ENCODE results near the gene LILRA2. TPM values are rescaled to one million over a fixed set of nuclear protein-coding genes. Genes with fewer than 3 reads are reported as not detected.

Gene LILRA2
- total and polyA plus RNA-seq, 2 of the 8 experiments (the other 6 are each of a cell fraction or from before 2014, with no cell fraction given), result not detected

DNA sequence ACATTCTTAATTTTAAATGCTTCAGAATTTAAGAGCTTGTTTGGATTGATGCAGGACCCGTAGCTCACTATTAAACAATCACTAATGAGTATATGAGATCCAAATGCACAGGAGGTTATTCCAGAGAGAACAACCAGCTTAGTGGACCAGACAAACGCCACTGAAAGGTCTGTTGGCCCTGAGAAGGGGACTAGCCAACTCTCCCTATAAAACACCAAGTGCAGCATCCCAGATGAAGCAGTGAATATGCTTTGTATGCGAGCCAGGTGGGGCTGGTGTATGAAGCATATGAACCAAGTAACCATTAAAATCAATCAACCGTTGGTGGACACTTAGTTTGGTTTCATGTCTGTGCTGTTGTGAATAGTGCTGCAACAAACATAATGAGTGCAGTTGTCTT lies 46.9 kb downstream of the LILRA2 start (continued):
- TF ChIP-seq, protein P1, sequence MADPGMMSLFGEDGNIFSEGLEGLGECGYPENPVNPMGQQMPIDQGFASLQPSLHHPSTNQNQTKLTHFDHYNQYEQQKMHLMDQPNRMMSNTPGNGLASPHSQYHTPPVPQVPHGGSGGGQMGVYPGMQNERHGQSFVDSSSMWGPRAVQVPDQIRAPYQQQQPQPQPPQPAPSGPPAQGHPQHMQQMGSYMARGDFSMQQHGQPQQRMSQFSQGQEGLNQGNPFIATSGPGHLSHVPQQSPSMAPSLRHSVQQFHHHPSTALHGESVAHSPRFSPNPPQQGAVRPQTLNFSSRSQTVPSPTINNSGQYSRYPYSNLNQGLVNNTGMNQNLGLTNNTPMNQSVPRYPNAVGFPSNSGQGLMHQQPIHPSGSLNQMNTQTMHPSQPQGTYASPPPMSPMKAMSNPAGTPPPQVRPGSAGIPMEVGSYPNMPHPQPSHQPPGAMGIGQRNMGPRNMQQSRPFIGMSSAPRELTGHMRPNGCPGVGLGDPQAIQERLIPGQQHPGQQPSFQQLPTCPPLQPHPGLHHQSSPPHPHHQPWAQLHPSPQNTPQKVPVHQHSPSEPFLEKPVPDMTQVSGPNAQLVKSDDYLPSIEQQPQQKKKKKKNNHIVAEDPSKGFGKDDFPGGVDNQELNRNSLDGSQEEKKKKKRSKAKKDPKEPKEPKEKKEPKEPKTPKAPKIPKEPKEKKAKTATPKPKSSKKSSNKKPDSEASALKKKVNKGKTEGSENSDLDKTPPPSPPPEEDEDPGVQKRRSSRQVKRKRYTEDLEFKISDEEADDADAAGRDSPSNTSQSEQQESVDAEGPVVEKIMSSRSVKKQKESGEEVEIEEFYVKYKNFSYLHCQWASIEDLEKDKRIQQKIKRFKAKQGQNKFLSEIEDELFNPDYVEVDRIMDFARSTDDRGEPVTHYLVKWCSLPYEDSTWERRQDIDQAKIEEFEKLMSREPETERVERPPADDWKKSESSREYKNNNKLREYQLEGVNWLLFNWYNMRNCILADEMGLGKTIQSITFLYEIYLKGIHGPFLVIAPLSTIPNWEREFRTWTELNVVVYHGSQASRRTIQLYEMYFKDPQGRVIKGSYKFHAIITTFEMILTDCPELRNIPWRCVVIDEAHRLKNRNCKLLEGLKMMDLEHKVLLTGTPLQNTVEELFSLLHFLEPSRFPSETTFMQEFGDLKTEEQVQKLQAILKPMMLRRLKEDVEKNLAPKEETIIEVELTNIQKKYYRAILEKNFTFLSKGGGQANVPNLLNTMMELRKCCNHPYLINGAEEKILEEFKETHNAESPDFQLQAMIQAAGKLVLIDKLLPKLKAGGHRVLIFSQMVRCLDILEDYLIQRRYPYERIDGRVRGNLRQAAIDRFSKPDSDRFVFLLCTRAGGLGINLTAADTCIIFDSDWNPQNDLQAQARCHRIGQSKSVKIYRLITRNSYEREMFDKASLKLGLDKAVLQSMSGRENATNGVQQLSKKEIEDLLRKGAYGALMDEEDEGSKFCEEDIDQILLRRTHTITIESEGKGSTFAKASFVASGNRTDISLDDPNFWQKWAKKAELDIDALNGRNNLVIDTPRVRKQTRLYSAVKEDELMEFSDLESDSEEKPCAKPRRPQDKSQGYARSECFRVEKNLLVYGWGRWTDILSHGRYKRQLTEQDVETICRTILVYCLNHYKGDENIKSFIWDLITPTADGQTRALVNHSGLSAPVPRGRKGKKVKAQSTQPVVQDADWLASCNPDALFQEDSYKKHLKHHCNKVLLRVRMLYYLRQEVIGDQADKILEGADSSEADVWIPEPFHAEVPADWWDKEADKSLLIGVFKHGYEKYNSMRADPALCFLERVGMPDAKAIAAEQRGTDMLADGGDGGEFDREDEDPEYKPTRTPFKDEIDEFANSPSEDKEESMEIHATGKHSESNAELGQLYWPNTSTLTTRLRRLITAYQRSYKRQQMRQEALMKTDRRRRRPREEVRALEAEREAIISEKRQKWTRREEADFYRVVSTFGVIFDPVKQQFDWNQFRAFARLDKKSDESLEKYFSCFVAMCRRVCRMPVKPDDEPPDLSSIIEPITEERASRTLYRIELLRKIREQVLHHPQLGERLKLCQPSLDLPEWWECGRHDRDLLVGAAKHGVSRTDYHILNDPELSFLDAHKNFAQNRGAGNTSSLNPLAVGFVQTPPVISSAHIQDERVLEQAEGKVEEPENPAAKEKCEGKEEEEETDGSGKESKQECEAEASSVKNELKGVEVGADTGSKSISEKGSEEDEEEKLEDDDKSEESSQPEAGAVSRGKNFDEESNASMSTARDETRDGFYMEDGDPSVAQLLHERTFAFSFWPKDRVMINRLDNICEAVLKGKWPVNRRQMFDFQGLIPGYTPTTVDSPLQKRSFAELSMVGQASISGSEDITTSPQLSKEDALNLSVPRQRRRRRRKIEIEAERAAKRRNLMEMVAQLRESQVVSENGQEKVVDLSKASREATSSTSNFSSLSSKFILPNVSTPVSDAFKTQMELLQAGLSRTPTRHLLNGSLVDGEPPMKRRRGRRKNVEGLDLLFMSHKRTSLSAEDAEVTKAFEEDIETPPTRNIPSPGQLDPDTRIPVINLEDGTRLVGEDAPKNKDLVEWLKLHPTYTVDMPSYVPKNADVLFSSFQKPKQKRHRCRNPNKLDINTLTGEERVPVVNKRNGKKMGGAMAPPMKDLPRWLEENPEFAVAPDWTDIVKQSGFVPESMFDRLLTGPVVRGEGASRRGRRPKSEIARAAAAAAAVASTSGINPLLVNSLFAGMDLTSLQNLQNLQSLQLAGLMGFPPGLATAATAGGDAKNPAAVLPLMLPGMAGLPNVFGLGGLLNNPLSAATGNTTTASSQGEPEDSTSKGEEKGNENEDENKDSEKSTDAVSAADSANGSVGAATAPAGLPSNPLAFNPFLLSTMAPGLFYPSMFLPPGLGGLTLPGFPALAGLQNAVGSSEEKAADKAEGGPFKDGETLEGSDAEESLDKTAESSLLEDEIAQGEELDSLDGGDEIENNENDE (IDR thresholded peaks at IDR 0.05; ENCODE audit: insufficient replicate concordance, low read length), result no peak
- TF ChIP-seq BCL11A (IDR thresholded peaks at IDR 0.05; ENCODE audit: low read depth in 2 of 2, low read length in 2 of 2) (no peak), ASH2L (IDR thresholded peaks at IDR 0.05; ENCODE audit: low read length) (no peak), TAF1 (IDR thresholded peaks at IDR 0.05; ENCODE audit: low read depth, low read length) (no peak), GABPA (IDR thresholded peaks at IDR 0.05; ENCODE audit: borderline replicate concordance, insufficient read depth, low read length) (no peak)
- TF ChIP-seq, protein P2, sequence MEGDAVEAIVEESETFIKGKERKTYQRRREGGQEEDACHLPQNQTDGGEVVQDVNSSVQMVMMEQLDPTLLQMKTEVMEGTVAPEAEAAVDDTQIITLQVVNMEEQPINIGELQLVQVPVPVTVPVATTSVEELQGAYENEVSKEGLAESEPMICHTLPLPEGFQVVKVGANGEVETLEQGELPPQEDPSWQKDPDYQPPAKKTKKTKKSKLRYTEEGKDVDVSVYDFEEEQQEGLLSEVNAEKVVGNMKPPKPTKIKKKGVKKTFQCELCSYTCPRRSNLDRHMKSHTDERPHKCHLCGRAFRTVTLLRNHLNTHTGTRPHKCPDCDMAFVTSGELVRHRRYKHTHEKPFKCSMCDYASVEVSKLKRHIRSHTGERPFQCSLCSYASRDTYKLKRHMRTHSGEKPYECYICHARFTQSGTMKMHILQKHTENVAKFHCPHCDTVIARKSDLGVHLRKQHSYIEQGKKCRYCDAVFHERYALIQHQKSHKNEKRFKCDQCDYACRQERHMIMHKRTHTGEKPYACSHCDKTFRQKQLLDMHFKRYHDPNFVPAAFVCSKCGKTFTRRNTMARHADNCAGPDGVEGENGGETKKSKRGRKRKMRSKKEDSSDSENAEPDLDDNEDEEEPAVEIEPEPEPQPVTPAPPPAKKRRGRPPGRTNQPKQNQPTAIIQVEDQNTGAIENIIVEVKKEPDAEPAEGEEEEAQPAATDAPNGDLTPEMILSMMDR (IDR thresholded peaks at IDR 0.05; ENCODE audit: control extremely low read depth in 1 of 3, insufficient read depth in 1 of 3, low read depth in 1 of 3, low read length in 3 of 3), result no peak
- TF ChIP-seq, protein P3, sequence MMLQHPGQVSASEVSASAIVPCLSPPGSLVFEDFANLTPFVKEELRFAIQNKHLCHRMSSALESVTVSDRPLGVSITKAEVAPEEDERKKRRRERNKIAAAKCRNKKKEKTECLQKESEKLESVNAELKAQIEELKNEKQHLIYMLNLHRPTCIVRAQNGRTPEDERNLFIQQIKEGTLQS (IDR thresholded peaks at IDR 0.05; ENCODE audit: insufficient read depth, low read depth, low read length), result no peak
- TF ChIP-seq, protein P4, sequence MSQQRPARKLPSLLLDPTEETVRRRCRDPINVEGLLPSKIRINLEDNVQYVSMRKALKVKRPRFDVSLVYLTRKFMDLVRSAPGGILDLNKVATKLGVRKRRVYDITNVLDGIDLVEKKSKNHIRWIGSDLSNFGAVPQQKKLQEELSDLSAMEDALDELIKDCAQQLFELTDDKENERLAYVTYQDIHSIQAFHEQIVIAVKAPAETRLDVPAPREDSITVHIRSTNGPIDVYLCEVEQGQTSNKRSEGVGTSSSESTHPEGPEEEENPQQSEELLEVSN (IDR thresholded peaks at IDR 0.05), result no peak

Measured in H1 (cell line).